Endothelial cell of umbilical vein (primary cell): Measurements from ENCODE around the gene CRAT. TPM values are rescaled to one million over a fixed set of nuclear protein-coding genes. Genes with fewer than 3 reads are reported as not detected.
"Not testable (repeated sequence)": the region's sequence is repeated elsewhere in the genome, so short reads cannot be mapped to it uniquely, and the experiment has no call there.

Source experiments
- BruUV-seq: library from RNA; stranded (reverse); fragments of 400-500 nt; replicated peaks from 2 replicates; lab custom pipeline; 2021; lab: Mats Ljungman, UMichigan
- CTCF ChIA-PET: fragments of 300-600, 350-600 bp; sonication (Branson Sonifier 250); formaldehyde crosslinking; loops from one replicate; lab custom pipeline; 2021; ENCODE audit warnings: antibody characterized with exemption, inconsistent platforms; lab: Charles Lee
- POLR2A ChIA-PET: fragments of 300-600, 350-600 bp; sonication (Branson Sonifier 250); formaldehyde crosslinking; loops from one replicate; lab custom pipeline; 2021; ENCODE audit warnings: antibody characterized with exemption, inconsistent platforms; lab: Charles Lee
- DNase-seq: peaks from one replicate; pipeline ENCODE4 v3.0.0-alpha.2; 2011; ENCODE audit warnings: low read depth, low spot score
- FAIRE-seq: peaks from 2 replicates; lab custom pipeline; 2011; peaks lifted over from hg19 to GRCh38; lab: Jason Lieb, UNC
- H2AFZ ChIP-seq: 2 replicates; pipeline ENCODE4 v1.6.0; 2012; ENCODE audit warnings: low read depth, low read length, control low read depth, inconsistent platforms
- H3K27ac ChIP-seq: 2 replicates; pipeline ENCODE4 v1.5.1; 2011; ENCODE audit warnings: low read depth, mild to moderate bottlenecking, control low read depth, low read length, moderate library complexity; ENCODE audit not compliant: insufficient read depth
- H3K27me3 ChIP-seq, 2 experiments: 2 replicates each; pipeline versions ENCODE4 v1.6.0 to v1.6.1; 2011; ENCODE audit warnings: low read length in 2 of 2, mixed read lengths in 1 of 2; ENCODE audit not compliant: control insufficient read depth in 2 of 2, insufficient read depth in 2 of 2
- H3K36me3 ChIP-seq, 2 experiments: 2 replicates in 1 of 2; 3 replicates in 1 of 2; pipeline ENCODE4 v1.5.1; 2011; ENCODE audit warnings: low read length in 2 of 2, mild to moderate bottlenecking in 1 of 2, moderate library complexity in 1 of 2; ENCODE audit not compliant: control insufficient read depth in 2 of 2, insufficient read depth in 2 of 2; ENCODE audit errors: extremely low read depth in 1 of 2
- H3K4me1 ChIP-seq: 3 replicates; pipeline ENCODE4 v1.5.1; 2011; ENCODE audit warnings: mild to moderate bottlenecking, low read length; ENCODE audit not compliant: control insufficient read depth, insufficient read depth; ENCODE audit errors: extremely low read depth
- H3K4me2 ChIP-seq: 2 replicates; pipeline ENCODE4 v1.6.1; 2011; ENCODE audit warnings: low read length, control low read depth, mixed read lengths; ENCODE audit not compliant: insufficient read depth
- H3K4me3 ChIP-seq, 3 experiments: fragments of 200-600 bp in 1 of 3; sonication (generic), shearing (Covaris generic) in 1 of 3; replicated peaks in 1 of 3; 2 replicates each; pipeline ENCODE4 v1.5.1; 2011 to 2016; ENCODE audit warnings: control low read depth in 3 of 3, low read length in 3 of 3, mild to moderate bottlenecking in 2 of 3, inconsistent platforms in 1 of 3, low read depth in 1 of 3, moderate library complexity in 1 of 3; ENCODE audit not compliant: insufficient read depth in 1 of 3
- H3K79me2 ChIP-seq: 2 replicates; pipeline ENCODE4 v1.6.0; 2012; ENCODE audit warnings: low read length, inconsistent platforms; ENCODE audit not compliant: control insufficient read depth, insufficient read depth
- H3K9ac ChIP-seq: replicated peaks from 2 replicates; pipeline ENCODE3; 2011; ENCODE audit warnings: low read length, control low read depth; ENCODE audit not compliant: insufficient read depth; ENCODE audit errors: extremely low read depth
- H3K9me1 ChIP-seq: replicated peaks from 3 replicates; pipeline ENCODE4 v1.6.0; 2011; ENCODE audit warnings: mild to moderate bottlenecking, low read length; ENCODE audit not compliant: control insufficient read depth, insufficient read depth; ENCODE audit errors: extremely low read depth
- H3K9me3 ChIP-seq: replicated peaks from 2 replicates; pipeline ENCODE4 v1.5.1; 2012; ENCODE audit warnings: low read length, inconsistent platforms; ENCODE audit not compliant: control insufficient read depth, insufficient read depth
- H4K20me1 ChIP-seq: replicated peaks from 2 replicates; pipeline ENCODE3; 2011; ENCODE audit warnings: mild to moderate bottlenecking, low read length; ENCODE audit not compliant: control insufficient read depth, insufficient read depth; ENCODE audit errors: extremely low read depth
- CTCF ChIP-seq, 2 donors: IDR thresholded peaks; 1 replicate in 1 of 2; 2 replicates in 1 of 2; pipeline ENCODE4 v1.5.1; 2011; ENCODE audit warnings: low read length in 2 of 2, mild to moderate bottlenecking in 2 of 2, moderate library complexity in 2 of 2, control low read depth in 1 of 2, inconsistent platforms in 1 of 2, low read depth in 1 of 2; ENCODE audit not compliant: insufficient read depth in 1 of 2; ENCODE audit errors: extremely low read depth in 1 of 2
- EZH2 ChIP-seq: IDR thresholded peaks from 2 replicates; pipeline ENCODE4 v1.6.1; 2012; ENCODE audit warnings: borderline replicate concordance, low read depth, mild to moderate bottlenecking, moderate library complexity, low read length, inconsistent platforms; ENCODE audit not compliant: severe bottlenecking
- FOS ChIP-seq: IDR thresholded peaks from 2 replicates; pipeline ENCODE4 v1.6.1; 2011; ENCODE audit warnings: mild to moderate bottlenecking, low read length, moderate library complexity, borderline replicate concordance; ENCODE audit not compliant: insufficient read depth
- GATA2 ChIP-seq: IDR thresholded peaks from 2 replicates; pipeline ENCODE4 v1.7.0; 2011; ENCODE audit warnings: low read depth, mild to moderate bottlenecking, moderate library complexity, mixed read lengths, low read length; ENCODE audit not compliant: insufficient read length, insufficient read depth
- JUN ChIP-seq: IDR thresholded peaks from 2 replicates; pipeline ENCODE4 v1.6.1; 2011; ENCODE audit warnings: borderline replicate concordance, low read depth; ENCODE audit not compliant: insufficient read length, insufficient read depth
- MAX ChIP-seq: IDR thresholded peaks from 2 replicates; pipeline ENCODE4 v1.6.1; 2011; ENCODE audit not compliant: insufficient read depth, insufficient read length
- MYC ChIP-seq: IDR thresholded peaks from one replicate; pipeline ENCODE4 v1.6.1; 2011; ENCODE audit warnings: mild to moderate bottlenecking, low read depth, low read length
- POLR2A ChIP-seq: IDR thresholded peaks from 2 replicates; pipeline ENCODE4 v1.6.1; 2012; ENCODE audit warnings: low read depth, mild to moderate bottlenecking, control low read depth, low read length
- POLR2AphosphoS5 ChIP-seq: IDR thresholded peaks from 2 replicates; pipeline ENCODE4 v1.6.1; 2012; ENCODE audit warnings: low read depth, mild to moderate bottlenecking, control low read depth, low read length, moderate library complexity; ENCODE audit not compliant: insufficient read depth
- dilution Hi-C: fragments of 300-500 bp; cut with MboI; formaldehyde crosslinking; loops from one replicate; pipeline ENCODE4 v1.15.0; 2019; ENCODE audit warnings: low sequenced_read_pairs; ENCODE audit not compliant: extremely low pct_ligation_motif_present
- intact Hi-C: fragments of 100-400 bp; cut with micrococcal nuclease; formaldehyde crosslinking; loops from one replicate; pipeline ENCODE4 v1.10.0; 2022
- polyA plus RNA-seq, 4 experiments: library from polyadenylated mRNA; depleted of rRNA in 3 of 4; stranded (reverse) in 3 of 4; unstranded in 1 of 4; fragments of >200 nt; gene quantifications; 2 replicates each; pipeline versions ENCODE4 v1.2.1 to v1.2.3, GENCODE V29; 2011 to 2012; ENCODE audit warnings: missing spikeins in 1 of 4
- total RNA-seq: library from RNA; stranded (reverse); gene quantifications from 2 replicates; pipeline ENCODE4 v1.2.3, GENCODE V29; 2021

CRAT gene
- total and polyA plus RNA-seq, 2 donors (not counting 3 experiments of a cell fraction or from before 2014, with no cell fraction given) = 34.2 to 55.3 TPM

GRCh38 chr9:129130791-129131190, 20.2 kb upstream of the CRAT start:
- Histone ChIP-seq H3K4me1 (peaks cover 16% of the 10 kb centered on the region), H2AFZ (no peak overlapping the region), H3K9me3 (no peaks in the 10 kb centered on the region), H3K27ac (no peak overlapping the region), H3K36me3 (peaks cover 0 to 19% of the 10 kb centered on the region in 2 experiments), H3K4me3 (no peak overlapping the region), H3K79me2 (no peaks in the 10 kb centered on the region), H3K4me2 (no peak overlapping the region), H3K9ac (no peak overlapping the region), H3K9me1 (no peaks in the 10 kb centered on the region), H3K27me3 (no peaks in the 10 kb centered on the region), H4K20me1 (no peaks in the 10 kb centered on the region)
- DNase-seq (no peak), FAIRE-seq (no peak)
- dilution Hi-C loops = no loop called here
- ChIA-PET POLR2A (no interaction called here), CTCF (interaction anchor here (1.2 to 12.6 kb wide), 11 partner anchors 8 to 509 kb away, joined by 4 to 232 read pairs (median 9); partner anchors contain the start of genes C9orf50 and NTMT1)
- TF ChIP-seq EZH2 = no peak
- no peak for TF ChIP-seq GATA2
- TF ChIP-seq POLR2AphosphoS5 = no peak
- no peak for TF ChIP-seq CTCF (IDR thresholded peaks at IDR 0.05; ENCODE audit: extremely low read depth in 1 of 2, insufficient read depth in 1 of 2, low read depth in 1 of 2, low read length in 2 of 2)
- no peak for TF ChIP-seq FOS
- TF ChIP-seq MAX = no peak
- no peak for TF ChIP-seq JUN
- TF ChIP-seq MYC = no peak
- TF ChIP-seq POLR2A = no peak
- no TSS peak for BruUV-seq
- intact Hi-C loops = loop anchor here (1.0 kb wide), 2 partner anchors 480 to 494 kb away; no protein-coding TSS in a partner anchor

GRCh38 chr9:129130271-129130670, 19.7 kb upstream of the CRAT start:
- Histone ChIP-seq H3K36me3 (peaks cover 0 to 19% of the 10 kb centered on the region in 2 experiments), H3K4me1 (peaks cover 16% of the 10 kb centered on the region)
- H3K9me1 ChIP-seq, H4K20me1 ChIP-seq, H3K9me3 ChIP-seq, BruUV-seq, POLR2A ChIA-PET, H3K27me3 ChIP-seq, H3K4me2 ChIP-seq, H3K4me3 ChIP-seq, dilution Hi-C loops, FAIRE-seq, H3K27ac ChIP-seq, H2AFZ ChIP-seq, intact Hi-C loops, DNase-seq, H3K79me2 ChIP-seq, H3K9ac ChIP-seq: not testable (repeated sequence)
- CTCF ChIA-PET = interaction anchor here (1.0 to 12.6 kb wide), 8 partner anchors 8 to 493 kb away, joined by 4 to 232 read pairs (median 5); partner anchors contain the start of genes C9orf50 and NTMT1
